H9 (cell line): ENCODE results near the gene EXO1. TPM values are rescaled to one million over a fixed set of nuclear protein-coding genes. Genes with fewer than 3 reads are reported as not detected.

Source experiments
- DNase-seq: peaks from one replicate; pipeline ENCODE4 v3.0.0-alpha.2; 2017
- H2AFZ ChIP-seq: one replicate; pipeline ENCODE4 v1.6.1; 2013; ENCODE audit warnings: mild to moderate bottlenecking, low read length, control low read depth, moderate library complexity
- H2AK5ac ChIP-seq: 2 replicates; pipeline ENCODE4 v1.6.1; 2013; ENCODE audit warnings: low read length, control low read depth, mixed read lengths; ENCODE audit not compliant: insufficient read length
- H2BK120ac ChIP-seq: one replicate; pipeline ENCODE4 v1.6.1; 2013; ENCODE audit warnings: low read depth, mild to moderate bottlenecking, low read length, control low read depth, inconsistent platforms; ENCODE audit not compliant: poor library complexity, severe bottlenecking
- H2BK12ac ChIP-seq: 2 replicates; pipeline ENCODE4 v1.6.1; 2013; ENCODE audit warnings: low read length, control low read depth, mixed read lengths, low read depth; ENCODE audit not compliant: insufficient read length
- H2BK15ac ChIP-seq: 2 replicates; pipeline ENCODE4 v1.6.1; 2013; ENCODE audit warnings: low read depth, low read length, control low read depth
- H2BK20ac ChIP-seq: one replicate; pipeline ENCODE4 v1.6.1; 2013; ENCODE audit warnings: low read depth, mild to moderate bottlenecking, low read length, control low read depth, inconsistent platforms; ENCODE audit not compliant: poor library complexity, severe bottlenecking
- H2BK5ac ChIP-seq: 2 replicates; pipeline ENCODE4 v1.6.1; 2013; ENCODE audit warnings: low read length, control low read depth, mixed read lengths; ENCODE audit not compliant: insufficient read length
- H3K14ac ChIP-seq: 2 replicates; pipeline ENCODE4 v1.6.1; 2013; ENCODE audit warnings: low read length, control low read depth; ENCODE audit not compliant: insufficient read depth
- H3K18ac ChIP-seq: 2 replicates; pipeline ENCODE4 v1.6.1; 2013; ENCODE audit warnings: low read depth, mild to moderate bottlenecking, mixed read lengths, low read length, control low read depth; ENCODE audit not compliant: insufficient read length
- H3K23ac ChIP-seq: 2 replicates; pipeline ENCODE4 v1.6.1; 2013; ENCODE audit warnings: low read length, control low read depth, mixed read lengths, low read depth; ENCODE audit not compliant: insufficient read length
- H3K23me2 ChIP-seq: 2 replicates; pipeline ENCODE4 v1.6.1; 2013; ENCODE audit warnings: low read depth, mild to moderate bottlenecking, mixed read lengths, low read length, control low read depth; ENCODE audit not compliant: insufficient read length, poor library complexity, severe bottlenecking
- H3K27ac ChIP-seq: 2 replicates; pipeline ENCODE4 v1.5.1; 2013; ENCODE audit warnings: low read length, control low read depth, mixed read lengths, low read depth; ENCODE audit not compliant: insufficient read length
- H3K27me3 ChIP-seq: 2 replicates; pipeline ENCODE4 v1.6.1; 2013; ENCODE audit warnings: low read length, control low read depth, inconsistent platforms; ENCODE audit not compliant: insufficient read depth
- H3K4ac ChIP-seq: 2 replicates; pipeline ENCODE4 v1.6.1; 2013; ENCODE audit warnings: low read depth, mild to moderate bottlenecking, control low read depth, inconsistent platforms, low read length, moderate library complexity
- H3K4me1 ChIP-seq: 2 replicates; pipeline ENCODE4 v1.6.1; 2013; ENCODE audit warnings: low read length, control low read depth, inconsistent platforms; ENCODE audit not compliant: insufficient read depth
- H3K4me2 ChIP-seq: 2 replicates; pipeline ENCODE4 v1.6.1; 2013; ENCODE audit warnings: low read length, control low read depth, mixed read lengths; ENCODE audit not compliant: insufficient read length, insufficient read depth
- H3K56ac ChIP-seq: 2 replicates; pipeline ENCODE4 v1.6.1; 2013; ENCODE audit warnings: low read depth, mild to moderate bottlenecking, mixed read lengths, low read length, control low read depth; ENCODE audit not compliant: insufficient read length
- H3K79me1 ChIP-seq: 2 replicates; pipeline ENCODE4 v1.6.1; 2013; ENCODE audit warnings: low read depth, mild to moderate bottlenecking, moderate library complexity, low read length, control low read depth, inconsistent platforms; ENCODE audit not compliant: insufficient read depth, poor library complexity, severe bottlenecking
- H3K79me2 ChIP-seq: 2 replicates; pipeline ENCODE4 v1.6.1; 2013; ENCODE audit warnings: low read length, control low read depth, inconsistent platforms; ENCODE audit not compliant: insufficient read depth
- H3K9ac ChIP-seq: 2 replicates; pipeline ENCODE4 v1.6.1; 2013; ENCODE audit warnings: low read length, control low read depth, mixed read lengths; ENCODE audit not compliant: insufficient read length; ENCODE audit errors: extremely low read depth
- H3K9me3 ChIP-seq: one replicate; pipeline ENCODE4 v1.6.1; 2013; ENCODE audit warnings: low read depth, low read length, inconsistent platforms; ENCODE audit not compliant: control insufficient read depth
- H3T11ph ChIP-seq: one replicate; pipeline ENCODE4 v1.6.1; 2013; ENCODE audit warnings: mild to moderate bottlenecking, low read length, control low read depth, inconsistent platforms
- H4K20me1 ChIP-seq: one replicate; pipeline ENCODE4 v1.6.1; 2013; ENCODE audit not compliant: control insufficient read depth, insufficient read length, insufficient read depth
- H4K5ac ChIP-seq: 2 replicates; pipeline ENCODE4 v1.6.1; 2013; ENCODE audit warnings: low read depth, mild to moderate bottlenecking, mixed read lengths, low read length, control low read depth; ENCODE audit not compliant: insufficient read length
- H4K8ac ChIP-seq: replicated peaks from 2 replicates; pipeline ENCODE4 v1.6.1; 2013; ENCODE audit warnings: low read length, control low read depth, mixed read lengths, low read depth; ENCODE audit not compliant: insufficient read length
- H4K91ac ChIP-seq: 2 replicates; pipeline ENCODE4 v1.6.1; 2013; ENCODE audit warnings: low read depth, mild to moderate bottlenecking, moderate library complexity, mixed read lengths, low read length, control low read depth; ENCODE audit not compliant: insufficient read length
- H3K27ac Mint-ChIP-seq, 3 experiments: 2 replicates in 2 of 3; 3 replicates in 1 of 3; pipeline ENCODE4 v1.8.0; 2020 to 2021; ENCODE audit warnings: mixed read lengths in 3 of 3, mild to moderate bottlenecking in 1 of 3, moderate library complexity in 1 of 3
- H3K27me3 Mint-ChIP-seq: 2 replicates; pipeline ENCODE4 v1.8.0; 2021; ENCODE audit warnings: low read depth, mild to moderate bottlenecking, moderate library complexity, mixed read lengths
- H3K36me3 Mint-ChIP-seq, 3 experiments: 2 replicates in 2 of 3; 3 replicates in 1 of 3; pipeline ENCODE4 v1.8.0; 2020 to 2021; ENCODE audit warnings: low read depth in 3 of 3, mixed read lengths in 3 of 3; ENCODE audit not compliant: insufficient read depth in 1 of 3
- H3K4me1 Mint-ChIP-seq, 2 experiments: 2 replicates each; pipeline ENCODE4 v1.8.0; 2020; ENCODE audit warnings: mixed read lengths in 2 of 2
- H3K4me3 Mint-ChIP-seq, 2 experiments: 2 replicates in 1 of 2; 3 replicates in 1 of 2; pipeline ENCODE4 v1.8.0; 2020 to 2021; ENCODE audit warnings: mild to moderate bottlenecking in 2 of 2, mixed read lengths in 2 of 2, moderate library complexity in 1 of 2
- H3K9me3 Mint-ChIP-seq, 2 experiments: 2 replicates in 1 of 2; 3 replicates in 1 of 2; pipeline ENCODE4 v1.8.0; 2020; ENCODE audit warnings: mild to moderate bottlenecking in 2 of 2, mixed read lengths in 2 of 2, moderate library complexity in 1 of 2
- WGBS: extraction: QIAGEN DNeasy Blood & Tissue Kit; methylation state at CpG from one replicate; pipeline ENCODE4 v1.1.7; 2013; ENCODE audit warnings: missing lambda C conversion rate, low lambda C conversion rate, mixed read lengths; ENCODE audit not compliant: insufficient read length; ENCODE audit errors: extremely low coverage; 5-methylcytosine and 5-hydroxymethylcytosine counted together
- long read RNA-seq: library from polyadenylated mRNA; unstranded; transcript quantifications from one replicate; pipeline ENCODE4 v2.0.0, GENCODE V29; 2020
- total RNA-seq: library from RNA; stranded (reverse); gene quantifications from 2 replicates; pipeline ENCODE4 v1.2.1, GENCODE V29; 2021
- TF ChIP-seq, protein P1 (sequence below): fragments of 200-600 bp; sonication (generic); conservative IDR thresholded peaks from 3 replicates; pipeline ENCODE4 v1.8.0; 2021; ENCODE audit warnings: antibody characterized with exemption, mild to moderate bottlenecking

EXO1 gene
- total RNA-seq = 43.2 and 43.7 TPM in 2 replicates
- long read RNA-seq, partial matches to known transcripts = 33 of 258 reads
- long read RNA-seq, other reads (novel, unspliced or antisense) = 220 of 258 reads

DNA sequence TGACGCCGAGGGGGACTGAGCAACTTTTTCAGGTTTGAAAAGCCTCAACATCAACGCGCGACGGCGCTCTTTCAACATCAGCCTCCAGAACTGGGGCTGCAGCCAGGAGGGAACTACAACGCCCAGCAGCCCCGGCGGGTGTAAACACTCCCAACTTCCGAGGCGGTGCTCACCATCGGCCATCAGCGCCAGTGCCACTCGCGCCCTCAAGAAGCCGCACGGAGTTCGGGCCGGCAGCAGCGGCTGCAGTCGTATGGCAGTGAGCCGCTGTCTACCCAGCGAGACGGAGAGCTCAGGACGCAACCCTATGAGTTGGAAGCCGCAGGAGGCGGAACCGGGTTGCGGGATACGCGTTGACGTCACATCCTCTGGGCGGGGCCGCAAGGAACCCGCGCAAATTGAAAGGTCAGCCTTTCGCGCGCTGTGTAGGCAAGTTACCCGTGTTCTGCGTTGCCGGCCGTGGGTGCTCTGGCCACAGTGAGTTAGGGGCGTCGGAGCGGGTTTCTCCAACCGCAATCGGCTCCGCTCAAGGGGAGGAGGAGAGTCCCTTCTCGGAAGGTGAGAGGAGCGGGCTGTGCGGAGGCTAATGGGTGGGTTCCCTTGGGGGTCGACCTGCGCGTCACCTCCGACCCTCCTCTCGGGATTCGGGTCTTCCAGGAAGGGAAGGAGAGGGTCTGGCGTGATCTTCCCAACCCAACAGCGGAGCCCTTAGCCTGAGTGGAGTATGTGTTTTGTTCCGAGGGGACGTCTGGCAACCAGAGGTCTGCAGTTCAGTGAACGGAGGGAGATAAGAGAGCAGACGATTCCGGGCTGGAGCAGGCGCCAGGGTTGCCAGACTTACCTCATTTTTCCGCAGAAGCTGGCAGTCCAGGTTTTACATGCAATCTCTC is at the start of gene EXO1:
EXO1 (plus strand) TSS at position 409 of the 890 bp plus-strand sequence. CDS start 2,222 bp downstream, outside the sequence.
- peak within 1 kb of the TSS; percentile 55 for H2BK5ac ChIP-seq
- no peaks in the 10 kb centered on the region for H4K20me1 ChIP-seq
- peak within 1 kb of the TSS; percentile 34 for H2AFZ ChIP-seq
- no peak within 1 kb of the TSS for H2BK15ac ChIP-seq
- no peak within 1 kb of the TSS for H2BK120ac ChIP-seq
- H3K27me3 ChIP-seq = no peaks in the 10 kb centered on the region
- H3K9ac ChIP-seq = peak within 1 kb of the TSS; percentile 91
- Mint-ChIP-seq H3K9me3 (no peaks in the 10 kb centered on the region), H3K4me3 (peak within 1 kb of the TSS; percentile 97 to 98), H3K36me3 (peaks cover 17 to 33% (median 30%) of the 10 kb centered on the region in 3 experiments), H3K4me1 (peaks cover 19 to 20% of the 10 kb centered on the region in 2 experiments), H3K27ac (peak within 1 kb of the TSS; percentile 99 to 100 (median 100)), H3K27me3 (no peaks in the 10 kb centered on the region; the same call in 1 of the 2 replicates)
- H3K14ac ChIP-seq = peak within 1 kb of the TSS; percentile 99
- no peak within 1 kb of the TSS for H3K4ac ChIP-seq
- TF ChIP-seq, protein P1, sequence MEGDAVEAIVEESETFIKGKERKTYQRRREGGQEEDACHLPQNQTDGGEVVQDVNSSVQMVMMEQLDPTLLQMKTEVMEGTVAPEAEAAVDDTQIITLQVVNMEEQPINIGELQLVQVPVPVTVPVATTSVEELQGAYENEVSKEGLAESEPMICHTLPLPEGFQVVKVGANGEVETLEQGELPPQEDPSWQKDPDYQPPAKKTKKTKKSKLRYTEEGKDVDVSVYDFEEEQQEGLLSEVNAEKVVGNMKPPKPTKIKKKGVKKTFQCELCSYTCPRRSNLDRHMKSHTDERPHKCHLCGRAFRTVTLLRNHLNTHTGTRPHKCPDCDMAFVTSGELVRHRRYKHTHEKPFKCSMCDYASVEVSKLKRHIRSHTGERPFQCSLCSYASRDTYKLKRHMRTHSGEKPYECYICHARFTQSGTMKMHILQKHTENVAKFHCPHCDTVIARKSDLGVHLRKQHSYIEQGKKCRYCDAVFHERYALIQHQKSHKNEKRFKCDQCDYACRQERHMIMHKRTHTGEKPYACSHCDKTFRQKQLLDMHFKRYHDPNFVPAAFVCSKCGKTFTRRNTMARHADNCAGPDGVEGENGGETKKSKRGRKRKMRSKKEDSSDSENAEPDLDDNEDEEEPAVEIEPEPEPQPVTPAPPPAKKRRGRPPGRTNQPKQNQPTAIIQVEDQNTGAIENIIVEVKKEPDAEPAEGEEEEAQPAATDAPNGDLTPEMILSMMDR = peak; percentile 31; the same call in 1 of the 3 replicates
- H3K23me2 ChIP-seq = peaks cover 12% of the 10 kb centered on the region
- H4K8ac ChIP-seq = no peak within 1 kb of the TSS
- no CpG with 5 or more reads among the region's 68 CpGs for WGBS
- H3K4me2 ChIP-seq = peak within 1 kb of the TSS; percentile 80
- H4K91ac ChIP-seq = no peak within 1 kb of the TSS
- H3K79me2 ChIP-seq = peaks cover 5% of the 10 kb centered on the region; the same call in 1 of the 2 replicates
- peak within 1 kb of the TSS; percentile 99 for H3K18ac ChIP-seq
- peak within 1 kb of the TSS; percentile 10 for H2AK5ac ChIP-seq
- H4K5ac ChIP-seq = peak within 1 kb of the TSS; percentile 70
- no peak within 1 kb of the TSS for H3K23ac ChIP-seq
- peak within 1 kb of the TSS; percentile 84 for H3T11ph ChIP-seq
- H3K4me1 ChIP-seq = no peaks in the 10 kb centered on the region; the same call in 1 of the 2 replicates
- peak; percentile 94 for DNase-seq
- H2BK12ac ChIP-seq = no peak within 1 kb of the TSS
- H2BK20ac ChIP-seq = no peak within 1 kb of the TSS
- H3K9me3 ChIP-seq = no peaks in the 10 kb centered on the region
- peak within 1 kb of the TSS; percentile 56 for H3K27ac ChIP-seq
- H3K79me1 ChIP-seq = no peaks in the 10 kb centered on the region
- no peak within 1 kb of the TSS for H3K56ac ChIP-seq
